ENCODE data around the gene TCHH. TPM values are rescaled to one million over a fixed set of nuclear protein-coding genes. Genes with fewer than 3 reads are reported as not detected.

The TCHH gene
- total RNA-seq, 2 experiments from 2014 or later: 0.06 to 0.08 TPM

DNA sequence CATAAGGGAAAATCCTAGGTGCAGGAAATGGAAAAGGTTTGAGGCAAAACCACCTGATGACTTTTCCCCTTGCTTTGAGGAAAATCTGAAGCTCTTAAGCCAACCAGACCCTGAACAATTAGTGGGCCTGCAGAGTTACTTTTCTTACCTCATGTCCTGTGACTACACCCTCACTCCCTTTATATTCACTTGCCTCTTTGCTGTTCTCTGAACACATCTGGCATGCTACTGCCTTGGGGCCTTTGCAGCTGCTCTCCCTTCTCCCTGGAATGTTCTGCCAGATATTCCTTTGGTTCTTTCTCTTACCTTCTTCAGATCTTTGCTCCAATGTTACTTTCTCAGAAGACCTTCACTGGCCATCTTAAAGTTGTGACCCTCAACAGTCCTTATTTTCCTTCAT is 22.0 kb upstream of the TCHH start:
- Mint-ChIP-seq H3K4me3 (no peak overlapping the region), H3K27me3 (peaks cover 54% of the 10 kb centered on the region), H3K27ac (no peak overlapping the region), H3K9me3 (no peaks in the 10 kb centered on the region), H3K36me3 (no peaks in the 10 kb centered on the region), H3K4me1 (no peaks in the 10 kb centered on the region)
- ATAC-seq (ENCODE audit: low read depth): no peak
- POLR2A ChIA-PET: no interaction called here
- no peak for DNase-seq

DNA sequence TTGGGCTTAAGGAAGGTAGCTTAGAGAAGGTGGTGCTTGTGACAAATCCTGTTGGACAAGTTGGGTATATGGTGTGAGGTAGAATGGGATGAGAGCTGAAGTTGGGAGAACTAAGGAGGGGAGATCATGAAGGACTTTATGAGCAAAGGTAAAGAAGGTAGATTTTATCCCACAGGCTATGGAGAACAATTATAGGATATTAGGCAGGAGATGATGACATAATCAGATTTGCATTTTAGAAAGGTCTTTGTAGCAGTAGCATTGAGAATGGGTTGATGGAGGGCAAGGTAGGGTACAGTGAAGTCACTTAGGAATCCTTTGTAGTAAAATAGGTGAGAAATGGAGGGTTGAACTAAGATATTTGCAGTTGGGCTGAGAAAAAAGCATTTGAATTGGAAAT is 14.9 kb upstream of the TCHH start:
- Mint-ChIP-seq H3K27me3 (peaks cover 64% of the 10 kb centered on the region), H3K4me3 (no peak overlapping the region), H3K9me3 (peaks cover 1% of the 10 kb centered on the region), H3K4me1 (peaks cover 8% of the 10 kb centered on the region), H3K36me3 (peaks cover 1% of the 10 kb centered on the region), H3K27ac (no peak overlapping the region)
- DNase-seq (no peak), ATAC-seq (ENCODE audit: low read depth) (no peak)
- POLR2A ChIA-PET: no interaction called here

DNA sequence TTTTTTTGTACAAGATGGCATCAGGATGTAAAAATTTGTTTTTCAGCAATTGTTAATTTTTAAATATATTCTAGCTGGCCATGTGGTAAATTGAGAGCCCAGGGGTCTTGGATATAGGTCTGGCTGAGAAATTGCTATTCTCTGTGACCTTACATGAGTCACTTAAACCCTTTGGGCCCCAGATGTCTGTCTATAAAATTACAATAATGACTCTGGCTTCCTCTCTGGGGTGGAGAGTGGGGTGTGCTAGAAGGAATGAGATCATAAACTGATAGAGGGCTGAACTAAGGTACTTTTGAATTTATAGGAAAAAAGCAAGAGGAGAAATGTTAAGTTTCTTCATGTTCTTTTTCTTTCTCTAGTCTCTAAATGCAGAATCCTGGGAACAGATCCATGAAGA is 12.4 kb upstream of the TCHH start:
- H3K4me3 Mint-ChIP-seq: no peak overlapping the region
- POLR2A ChIA-PET: no interaction called here
- H3K27ac Mint-ChIP-seq: no peak overlapping the region
- DNase-seq (no peak), ATAC-seq (ENCODE audit: low read depth) (no peak)
- peaks cover 8% of the 10 kb centered on the region for H3K4me1 Mint-ChIP-seq
- H3K27me3 Mint-ChIP-seq: peaks cover 47% of the 10 kb centered on the region
- peaks cover 1% of the 10 kb centered on the region for H3K9me3 Mint-ChIP-seq
- H3K36me3 Mint-ChIP-seq: peaks cover 1% of the 10 kb centered on the region

DNA sequence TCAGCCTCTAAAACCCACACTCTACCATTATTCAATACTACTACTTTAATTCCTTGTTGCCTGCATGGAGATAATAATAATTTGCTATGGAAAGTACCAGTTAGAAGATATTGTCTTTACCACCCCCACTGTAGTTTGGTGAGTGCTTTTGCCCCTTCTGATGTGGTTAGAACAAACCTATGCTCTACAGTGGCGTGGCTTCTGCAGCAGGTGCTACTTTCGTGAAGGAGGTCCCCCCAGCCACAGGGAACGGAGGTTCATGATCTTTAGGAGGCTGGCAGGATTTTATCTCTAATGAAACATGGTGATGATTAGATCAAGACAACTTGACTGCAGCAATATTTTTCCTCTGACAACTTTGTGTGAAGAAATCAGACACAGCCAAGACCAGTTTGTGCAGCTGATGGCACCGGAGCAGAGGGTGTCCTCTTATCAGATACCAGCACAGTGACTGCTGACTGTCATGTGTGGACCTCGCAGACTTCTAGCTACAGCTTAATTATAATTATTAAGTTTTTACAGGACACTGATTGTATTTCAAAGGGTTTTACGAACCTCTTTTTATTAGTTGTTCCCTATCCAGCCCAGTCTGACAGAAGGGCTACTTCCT is 10.7 kb upstream of the TCHH start:
- Mint-ChIP-seq H3K4me1 (peaks cover 8% of the 10 kb centered on the region), H3K36me3 (peaks cover 1% of the 10 kb centered on the region), H3K4me3 (no peak overlapping the region), H3K27ac (no peak overlapping the region), H3K9me3 (peaks cover 1% of the 10 kb centered on the region), H3K27me3 (peaks cover 53% of the 10 kb centered on the region)
- no peak for ATAC-seq (ENCODE audit: low read depth)
- DNase-seq: no peak
- POLR2A ChIA-PET: no interaction called here

DNA sequence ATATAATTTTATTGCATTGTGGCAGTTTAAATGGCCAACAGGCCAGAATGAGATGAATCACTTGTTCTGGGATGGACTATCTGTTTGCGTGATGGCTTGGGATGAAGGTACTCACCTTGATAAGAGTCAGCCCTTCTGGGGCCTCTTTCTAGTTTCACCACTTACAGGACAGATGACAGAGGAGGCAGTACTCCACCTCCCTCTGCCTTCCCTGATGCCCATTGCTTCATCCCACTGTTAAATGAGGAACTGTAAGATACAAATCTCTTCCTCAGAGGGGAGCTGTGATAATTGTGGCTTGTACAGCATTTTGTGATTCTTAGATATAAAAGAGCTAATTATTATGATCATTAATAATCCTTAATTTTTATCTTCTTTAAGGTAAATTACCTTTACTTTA is 3.7 kb upstream of the TCHH start:
- Mint-ChIP-seq H3K4me1 (no peaks in the 10 kb centered on the region), H3K4me3 (no peak overlapping the region), H3K36me3 (no peaks in the 10 kb centered on the region), H3K27me3 (peaks cover 47% of the 10 kb centered on the region), H3K9me3 (no peaks in the 10 kb centered on the region), H3K27ac (no peak overlapping the region)
- POLR2A ChIA-PET: interaction anchor here (0.6 kb wide), 1 partner anchor 407 kb away, joined by 3 read pairs; no protein-coding TSS in a partner anchor
- ATAC-seq (ENCODE audit: low read depth) (no peak), DNase-seq (no peak)

DNA sequence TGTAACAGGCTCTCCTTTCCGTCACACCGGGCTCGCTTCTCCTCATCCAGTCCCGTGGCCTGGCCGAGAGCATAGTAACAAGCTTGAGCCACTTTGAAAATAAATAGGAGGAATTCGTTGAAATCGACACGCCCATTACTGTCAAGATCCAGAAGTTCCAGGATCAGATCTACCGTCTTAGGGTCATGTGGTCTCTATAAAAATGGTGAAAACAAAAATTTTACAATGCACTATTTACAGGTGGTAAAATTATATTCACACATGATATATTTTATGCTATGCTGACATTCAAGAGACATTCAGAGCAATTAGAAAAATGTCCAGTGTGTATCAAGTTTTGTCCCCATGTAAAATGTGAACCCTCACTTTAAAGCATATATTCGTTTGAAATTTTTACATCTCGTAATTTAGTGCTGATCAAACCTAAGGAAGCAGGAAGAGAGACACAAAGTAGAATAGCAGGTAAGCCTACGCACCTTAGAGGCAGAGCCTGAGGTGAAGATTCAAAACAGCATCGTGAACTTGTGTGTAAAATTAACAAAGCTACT is 2.3 kb downstream of the TCHH start:
- no peaks in the 10 kb centered on the region for H3K4me1 Mint-ChIP-seq
- H3K4me3 Mint-ChIP-seq: no peak overlapping the region
- H3K36me3 Mint-ChIP-seq: no peaks in the 10 kb centered on the region
- H3K27ac Mint-ChIP-seq: no peak overlapping the region
- H3K9me3 Mint-ChIP-seq: peaks cover 4% of the 10 kb centered on the region
- DNase-seq: no peak
- POLR2A ChIA-PET: no interaction called here
- peaks cover 17% of the 10 kb centered on the region for H3K27me3 Mint-ChIP-seq
- ATAC-seq (ENCODE audit: low read depth): no peak

DNA sequence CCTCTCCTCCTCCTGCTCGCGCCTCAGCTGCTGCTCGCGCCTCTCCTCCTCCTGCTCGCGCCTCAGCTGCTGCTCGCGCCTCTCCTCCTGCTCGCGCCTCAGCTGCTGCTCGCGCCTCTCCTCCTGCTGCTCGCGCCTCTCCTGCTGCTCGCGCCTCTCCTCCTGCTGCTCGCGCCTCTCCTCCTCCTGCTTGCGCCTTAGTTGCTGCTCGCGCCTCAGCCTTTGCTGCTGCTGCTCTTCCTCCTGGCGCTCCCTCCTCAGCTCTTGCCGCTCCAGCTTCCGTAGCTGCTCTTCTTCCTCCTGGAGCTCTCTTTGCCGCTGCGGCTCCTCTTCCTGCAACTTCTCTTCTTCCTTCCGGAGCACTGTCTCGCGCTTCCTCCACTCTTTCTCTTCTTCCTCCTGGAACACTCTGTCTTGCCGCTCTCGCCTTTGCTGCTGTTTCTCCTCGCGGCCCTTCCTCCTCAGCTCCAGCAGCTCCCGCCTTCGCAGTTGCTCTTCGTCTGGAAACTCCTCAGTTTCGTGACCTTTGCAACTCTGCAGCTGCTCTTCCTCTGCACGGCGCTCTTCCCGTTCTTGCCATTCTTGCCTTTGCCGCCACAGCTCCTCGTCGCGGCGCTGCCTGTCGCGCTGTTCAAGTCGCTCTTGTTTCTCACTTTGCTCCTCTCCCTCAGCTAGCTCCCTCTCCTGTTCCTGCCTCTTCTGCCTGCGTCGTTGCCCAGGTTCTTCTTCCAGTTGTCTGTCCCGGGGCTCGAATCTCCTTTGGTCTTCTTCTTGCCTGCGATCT is 3.0 kb downstream of the TCHH start:
- POLR2A ChIA-PET: no interaction called here
- Mint-ChIP-seq H3K4me1 (no peaks in the 10 kb centered on the region), H3K27ac (no peak overlapping the region), H3K9me3 (peaks cover 4% of the 10 kb centered on the region), H3K4me3 (no peak overlapping the region), H3K27me3 (peaks cover 15% of the 10 kb centered on the region), H3K36me3 (no peaks in the 10 kb centered on the region)
- DNase-seq: peak; percentile 43
- ATAC-seq (ENCODE audit: low read depth): no peak

DNA sequence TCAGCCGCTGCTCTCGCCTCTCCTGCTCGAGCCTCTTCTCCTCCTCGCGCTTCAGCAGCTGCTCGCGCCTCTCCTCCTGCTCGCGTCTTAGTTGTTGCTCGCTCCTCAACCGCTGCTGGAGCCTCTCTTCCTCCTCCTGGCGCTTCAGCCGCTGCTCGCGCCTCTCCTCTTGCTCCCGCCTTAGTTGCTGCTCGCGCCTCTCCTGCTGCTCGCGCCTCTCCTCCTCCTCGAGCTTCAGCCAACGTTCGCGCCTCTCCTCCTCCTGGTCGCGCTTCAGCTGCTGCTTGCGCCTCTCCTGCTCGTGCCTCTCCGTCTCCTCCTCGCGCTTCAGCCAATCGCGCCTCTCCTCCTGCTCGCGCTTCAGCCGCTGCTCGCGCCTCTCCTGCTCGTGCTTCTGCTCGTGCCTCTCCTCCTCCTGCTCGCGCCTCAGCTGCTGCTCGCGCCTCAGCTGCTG is 3.7 kb downstream of the TCHH start:
- H3K36me3 Mint-ChIP-seq: no peaks in the 10 kb centered on the region
- peak; percentile 54 for DNase-seq
- POLR2A ChIA-PET: no interaction called here
- H3K9me3 Mint-ChIP-seq: peaks cover 4% of the 10 kb centered on the region
- no peak for ATAC-seq (ENCODE audit: low read depth)
- peaks cover 7% of the 10 kb centered on the region for H3K27me3 Mint-ChIP-seq
- H3K4me3 Mint-ChIP-seq: no peak overlapping the region
- H3K4me1 Mint-ChIP-seq: no peaks in the 10 kb centered on the region
- no peak overlapping the region for H3K27ac Mint-ChIP-seq

DNA sequence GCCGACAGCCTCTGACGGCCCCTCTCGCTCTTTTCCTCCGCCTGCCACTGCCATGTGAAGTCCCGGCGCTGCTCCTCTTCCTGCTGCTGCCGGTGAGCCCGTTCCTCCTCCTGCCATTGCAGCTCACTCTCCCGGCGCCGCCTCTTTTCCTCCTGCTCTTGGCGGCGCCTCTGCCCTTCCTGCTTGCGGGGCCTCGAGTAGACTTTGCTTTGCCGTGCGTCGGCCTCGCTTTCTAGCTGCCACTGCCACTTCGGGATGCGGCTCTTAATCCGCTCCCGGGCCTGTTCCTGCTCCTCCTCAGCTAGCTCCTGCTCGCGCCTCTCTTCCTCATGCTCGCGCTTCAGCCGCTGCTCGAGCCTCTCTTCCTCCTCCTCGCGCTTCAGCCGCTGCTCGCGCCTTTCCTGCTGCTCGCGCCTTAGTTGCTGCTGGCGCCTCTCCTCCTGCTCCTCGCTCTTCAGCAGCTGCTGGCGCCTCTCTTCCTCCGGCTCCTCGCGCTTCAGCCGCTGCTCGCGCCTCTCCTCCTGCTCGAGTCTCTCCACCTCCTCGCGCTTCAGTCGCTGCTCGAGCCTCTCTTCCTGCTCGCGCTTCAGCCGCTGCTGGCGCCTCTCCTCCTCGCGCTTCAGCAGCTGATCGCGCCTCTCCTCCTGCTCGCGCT is 4.3 kb downstream of the TCHH start:
- peak; percentile 59 for DNase-seq
- peaks cover 2% of the 10 kb centered on the region for H3K27me3 Mint-ChIP-seq
- H3K4me3 Mint-ChIP-seq: no peak overlapping the region
- POLR2A ChIA-PET: no interaction called here
- no peaks in the 10 kb centered on the region for H3K4me1 Mint-ChIP-seq
- no peak overlapping the region for H3K27ac Mint-ChIP-seq
- peaks cover 1% of the 10 kb centered on the region for H3K36me3 Mint-ChIP-seq
- peaks cover 5% of the 10 kb centered on the region for H3K9me3 Mint-ChIP-seq
- peak; percentile 67 for ATAC-seq (ENCODE audit: low read depth)

DNA sequence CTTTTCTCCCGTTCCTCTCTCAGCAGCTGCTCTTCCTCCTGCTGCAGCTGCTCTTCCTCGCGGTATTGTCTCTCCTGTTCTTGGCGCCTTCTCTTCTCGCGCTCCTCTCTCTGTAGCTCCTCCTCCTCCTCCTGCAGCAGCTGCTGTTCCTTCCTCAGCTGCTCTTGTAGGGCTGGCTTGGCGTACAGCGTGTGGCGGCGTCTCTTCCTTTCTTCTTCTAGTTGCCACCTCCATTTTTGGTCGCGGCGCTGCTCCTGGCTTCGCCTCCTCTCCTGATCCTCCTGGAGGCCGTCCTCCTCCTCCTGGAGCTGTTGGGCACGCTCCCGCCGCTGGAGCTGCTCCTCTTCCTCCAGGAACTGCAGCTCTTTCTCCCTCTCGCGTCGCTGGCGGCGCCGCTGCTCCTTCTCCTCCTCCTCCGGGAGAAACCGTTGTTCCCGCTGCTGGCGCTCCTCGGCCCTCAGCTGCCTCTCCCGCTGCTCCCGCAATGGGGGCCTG is 4.8 kb downstream of the TCHH start:
- Mint-ChIP-seq H3K4me3 (no peak overlapping the region), H3K27me3 (peaks cover under 1% of the 10 kb centered on the region), H3K9me3 (peaks cover 5% of the 10 kb centered on the region), H3K27ac (no peak overlapping the region), H3K4me1 (no peaks in the 10 kb centered on the region), H3K36me3 (peaks cover 1% of the 10 kb centered on the region)
- POLR2A ChIA-PET: no interaction called here
- ATAC-seq (ENCODE audit: low read depth) (no peak), DNase-seq (peak; percentile 49)

DNA sequence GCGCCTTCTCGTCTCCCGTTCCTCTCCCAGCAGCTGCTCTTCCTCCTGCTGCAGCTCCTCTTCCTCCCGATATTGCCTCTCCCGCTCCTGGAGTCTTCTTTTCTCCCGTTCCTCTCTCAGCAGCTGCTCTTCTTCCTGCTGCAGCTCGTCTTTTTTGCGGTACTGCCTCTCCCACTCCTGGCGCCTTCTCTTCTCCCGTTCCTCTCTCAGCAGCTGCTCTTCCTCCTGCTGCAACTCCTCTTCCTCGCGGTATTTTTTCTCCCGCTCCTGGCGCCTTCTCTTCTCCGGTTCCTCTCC is 5.3 kb downstream of the TCHH start:
- H3K36me3 Mint-ChIP-seq: peaks cover 1% of the 10 kb centered on the region
- H3K9me3 Mint-ChIP-seq: peaks cover 5% of the 10 kb centered on the region
- H3K4me1 Mint-ChIP-seq: no peaks in the 10 kb centered on the region
- POLR2A ChIA-PET: no interaction called here
- H3K27ac Mint-ChIP-seq: no peak overlapping the region
- no peak for ATAC-seq (ENCODE audit: low read depth)
- no peak overlapping the region for H3K4me3 Mint-ChIP-seq
- H3K27me3 Mint-ChIP-seq: peaks cover 5% of the 10 kb centered on the region
- no peak for DNase-seq

DNA sequence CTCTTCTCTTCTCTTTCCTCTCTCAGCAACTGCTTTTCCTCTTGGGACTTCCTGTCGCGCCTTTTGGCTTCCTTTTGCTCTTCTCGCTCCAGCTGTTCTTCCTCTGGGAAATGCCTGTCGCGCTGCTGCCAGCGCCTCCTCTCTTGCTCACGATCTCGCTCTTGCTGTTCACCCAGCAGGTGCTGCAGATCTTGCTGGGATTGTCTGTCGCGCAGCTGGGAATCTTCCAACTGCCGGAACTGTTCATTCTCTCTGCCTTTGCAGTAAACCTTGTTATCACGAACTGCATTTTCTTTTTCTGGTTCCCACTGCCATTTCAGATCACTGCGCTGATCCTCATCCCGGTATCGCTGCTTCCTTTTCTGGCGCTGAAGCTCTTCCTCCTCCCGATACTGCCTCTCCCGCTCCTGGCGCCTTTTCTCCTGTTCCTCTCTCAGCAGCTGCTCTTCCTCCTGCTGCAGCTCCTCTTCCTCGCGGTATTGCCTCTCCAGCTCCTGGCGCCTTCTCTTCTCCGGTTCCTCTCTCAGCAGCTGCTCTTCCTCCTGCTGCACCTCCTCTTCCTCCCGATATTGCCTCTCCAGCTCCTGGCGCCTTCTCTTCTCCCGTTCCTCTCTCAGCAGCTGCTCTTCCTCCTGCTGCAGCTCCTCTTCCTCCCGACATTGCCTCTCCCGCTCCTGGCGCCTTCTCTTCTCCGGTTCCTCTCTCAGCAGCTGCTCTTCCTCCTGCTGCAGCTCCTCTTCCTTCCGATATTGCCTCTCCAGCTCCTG is 5.8 kb downstream of the TCHH start:
- POLR2A ChIA-PET: no interaction called here
- no peak overlapping the region for H3K4me3 Mint-ChIP-seq
- H3K27ac Mint-ChIP-seq: no peak overlapping the region
- peaks cover 5% of the 10 kb centered on the region for H3K9me3 Mint-ChIP-seq
- DNase-seq (peak; percentile 27), ATAC-seq (ENCODE audit: low read depth) (no peak)
- H3K36me3 Mint-ChIP-seq: peaks cover 1% of the 10 kb centered on the region
- peaks cover 10% of the 10 kb centered on the region for H3K27me3 Mint-ChIP-seq
- no peaks in the 10 kb centered on the region for H3K4me1 Mint-ChIP-seq

DNA sequence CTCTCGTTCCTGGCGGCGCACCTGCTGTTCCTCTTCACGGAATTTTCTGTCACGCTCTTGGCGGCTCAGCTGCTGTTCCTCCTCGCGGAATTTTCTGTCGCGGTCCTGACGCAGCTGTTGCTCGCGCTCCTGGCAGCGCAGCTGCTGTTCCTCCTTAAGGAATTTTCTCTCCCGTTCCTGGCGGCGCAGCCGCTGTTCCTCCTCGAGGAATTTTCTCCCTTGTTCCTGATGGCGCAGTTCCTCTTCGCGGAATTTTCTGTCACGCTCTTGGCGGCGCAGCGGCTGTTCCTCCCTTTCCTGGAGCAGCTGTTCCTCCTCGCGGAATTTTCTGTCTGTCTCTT is 6.4 kb downstream of the TCHH start:
- DNase-seq (no peak), ATAC-seq (ENCODE audit: low read depth) (no peak)
- Mint-ChIP-seq H3K9me3 (peaks cover 5% of the 10 kb centered on the region), H3K4me1 (no peaks in the 10 kb centered on the region), H3K4me3 (no peak overlapping the region), H3K36me3 (peaks cover 1% of the 10 kb centered on the region), H3K27me3 (peaks cover 12% of the 10 kb centered on the region), H3K27ac (no peak overlapping the region)
- POLR2A ChIA-PET: no interaction called here

Data from activated naive CD8-positive, alpha-beta T cell treated with anti-CD3 and anti-CD28 coated beads, Interleukin-2, amount 10 ng/mL, durations not matched to agents 7 days and 5 days (primary cell).